IPS-18c (cell line): ENCODE results near the gene PTX3.

Source experiments
- H3K4me3 ChIP-seq: 2 replicates; pipeline ENCODE4 v1.7.0; 2013; ENCODE audit warnings: low read depth, mild to moderate bottlenecking, low read length, moderate library complexity; ENCODE audit not compliant: insufficient read depth
- H3K9me3 ChIP-seq: one replicate; pipeline ENCODE4 v1.6.1; 2013; ENCODE audit warnings: mild to moderate bottlenecking, low read length, moderate library complexity; ENCODE audit not compliant: control insufficient read depth, insufficient read depth

PTX3 gene

DNA sequence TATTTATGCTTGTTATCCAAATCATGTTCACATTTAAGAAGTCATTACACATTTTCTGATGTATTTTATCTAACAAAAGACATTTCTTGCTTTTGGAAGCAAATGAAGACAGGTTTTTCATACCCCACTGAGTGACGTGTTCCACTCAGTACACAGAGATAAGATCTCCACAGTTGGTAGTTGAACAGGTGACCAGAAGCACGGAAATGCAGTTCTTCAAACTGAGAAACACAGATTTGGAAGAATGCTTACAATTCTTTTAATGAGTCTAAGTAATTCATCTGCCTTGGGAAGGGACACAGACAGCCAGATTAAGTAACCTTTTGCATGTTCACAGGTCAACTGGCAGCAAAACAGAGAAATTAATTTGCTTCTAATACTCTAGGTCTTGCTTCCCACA lies 23.1 kb downstream of the PTX3 start:
- Histone ChIP-seq H3K9me3 (no peaks in the 10 kb centered on the region), H3K4me3 (no peak overlapping the region)

DNA sequence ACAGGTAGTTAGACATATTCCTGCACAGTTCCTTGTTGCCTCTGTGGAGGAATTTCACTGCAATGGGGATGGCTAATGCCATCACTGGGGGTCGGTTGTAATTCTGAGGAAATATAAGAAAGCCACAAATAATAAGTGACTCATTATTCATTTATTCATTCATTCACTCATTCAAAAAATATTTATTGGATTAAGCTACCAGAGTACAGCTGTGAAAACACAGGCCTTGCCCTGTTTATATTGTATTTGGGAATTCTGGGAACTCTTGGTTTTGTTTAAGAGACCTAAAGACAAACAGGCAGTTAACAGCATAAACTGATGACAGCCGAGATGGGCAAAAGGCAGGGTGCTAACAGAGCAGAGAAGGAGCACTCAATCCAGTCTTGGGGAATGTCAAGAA lies 23.6 kb downstream of the PTX3 start:
- H3K9me3 ChIP-seq = no peaks in the 10 kb centered on the region
- H3K4me3 ChIP-seq = no peak overlapping the region

DNA sequence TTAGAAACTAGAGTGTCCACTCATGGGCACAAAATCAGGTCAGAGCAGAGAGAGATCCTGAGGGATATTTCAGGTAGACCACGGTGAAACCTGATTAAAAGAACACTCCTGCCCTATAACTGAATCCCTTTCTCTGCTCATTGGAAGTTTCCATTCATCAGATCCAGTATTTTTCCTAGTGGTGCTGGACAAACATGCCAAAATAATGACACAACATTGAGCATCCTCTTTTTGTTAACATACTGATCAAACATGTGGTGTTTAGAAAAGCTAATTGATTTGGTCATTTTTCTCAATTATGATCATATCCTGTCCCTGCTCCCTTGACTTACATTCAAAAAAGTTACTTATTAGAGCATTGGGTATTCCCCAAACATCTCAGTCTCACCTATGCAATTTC lies 27.2 kb downstream of the PTX3 start:
- Histone ChIP-seq H3K4me3 (no peak overlapping the region), H3K9me3 (no peaks in the 10 kb centered on the region)

DNA sequence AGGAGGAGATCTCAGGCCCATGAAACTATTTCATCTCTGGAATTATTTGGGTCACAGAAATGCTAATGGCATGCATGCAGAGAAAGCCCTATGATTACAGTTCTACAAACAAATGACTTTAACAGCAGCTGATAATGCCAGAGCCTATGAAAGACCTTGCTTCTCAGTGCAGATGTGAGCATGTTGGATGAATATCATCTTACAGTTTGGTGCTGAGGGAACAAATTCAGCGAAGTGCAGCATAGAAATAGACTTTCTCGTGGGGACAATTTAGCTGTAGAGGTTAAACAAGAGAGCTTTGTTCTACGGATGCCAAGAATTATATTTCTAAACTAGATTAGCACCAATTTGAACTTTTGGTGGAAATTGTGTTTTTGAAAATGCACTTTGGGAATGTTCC lies 27.7 kb downstream of the PTX3 start:
- Histone ChIP-seq H3K4me3 (no peak overlapping the region), H3K9me3 (no peaks in the 10 kb centered on the region)

DNA sequence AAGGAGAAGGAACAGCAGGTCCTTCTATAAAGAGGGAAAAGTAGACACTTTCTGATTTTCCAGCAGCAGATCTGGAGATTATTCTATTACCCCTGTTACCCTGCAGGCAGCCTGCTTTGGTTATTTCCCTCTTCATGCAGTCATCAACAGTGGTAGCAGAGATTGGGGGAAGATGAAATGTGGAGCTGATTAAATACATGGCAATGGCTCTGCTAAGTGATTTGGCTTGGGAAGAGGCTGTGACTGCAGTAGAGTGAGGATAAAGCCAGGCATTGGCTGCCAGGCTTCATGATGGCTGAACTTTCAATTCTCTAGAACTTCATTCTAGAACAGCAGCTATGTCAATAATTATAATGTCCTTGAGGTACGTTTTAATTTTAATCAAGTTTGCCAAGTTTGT lies 29.1 kb downstream of the PTX3 start:
- H3K9me3 ChIP-seq = no peaks in the 10 kb centered on the region
- H3K4me3 ChIP-seq = no peak overlapping the region

DNA sequence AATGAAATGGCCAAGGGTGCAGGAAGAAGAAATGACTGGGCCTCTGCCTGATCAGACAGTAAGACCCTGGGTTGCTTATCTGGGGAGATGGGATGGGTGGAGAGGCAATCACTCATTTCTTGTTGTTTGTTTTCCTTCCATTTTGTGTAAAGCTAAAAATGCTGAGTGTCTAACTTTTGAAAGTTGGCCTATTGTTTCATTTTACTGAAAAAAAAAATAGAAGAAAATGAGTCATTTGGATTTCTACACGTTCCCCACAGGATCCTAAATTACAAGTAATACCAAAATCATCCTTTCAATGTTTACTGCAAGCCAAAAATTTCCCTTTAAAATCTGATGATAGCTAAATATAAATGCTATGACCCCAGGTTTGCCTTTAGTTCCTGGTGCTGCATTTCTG lies 30.6 kb downstream of the PTX3 start:
- Histone ChIP-seq H3K9me3 (no peaks in the 10 kb centered on the region), H3K4me3 (no peak overlapping the region)

DNA sequence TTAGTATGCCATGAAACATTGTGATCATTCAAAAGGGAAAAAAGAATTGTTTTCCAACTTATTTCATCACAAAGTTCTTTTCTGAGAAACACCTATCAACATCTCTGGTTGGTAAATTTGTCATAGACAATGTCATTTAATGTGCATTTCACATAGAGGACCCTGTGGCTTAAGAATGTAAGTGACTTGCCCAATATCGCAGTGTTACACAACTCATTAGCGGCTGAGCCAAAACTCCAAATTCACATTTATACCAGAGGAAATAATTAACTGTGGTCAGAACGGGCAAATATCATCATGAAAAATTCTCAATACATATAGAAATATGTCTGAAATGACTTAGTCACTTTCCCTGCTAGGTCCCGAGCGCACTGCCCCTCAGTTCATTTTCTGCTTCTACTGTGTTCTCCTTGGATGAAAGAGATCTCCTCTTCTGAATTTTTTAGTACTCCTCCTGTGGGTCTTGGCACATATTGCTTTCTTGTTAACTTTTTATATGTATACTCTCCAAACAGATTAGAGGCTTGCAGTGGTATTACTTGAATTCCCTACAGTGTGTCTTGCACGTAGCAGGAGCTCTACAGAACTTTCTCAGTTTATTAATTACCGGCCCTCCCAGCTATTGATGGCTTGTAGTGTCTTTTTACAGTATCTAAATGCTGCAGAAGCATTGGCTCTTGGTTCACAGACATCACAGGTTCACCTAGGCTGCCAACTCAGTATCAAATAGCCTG lies 33.1 kb downstream of the PTX3 start:
- Histone ChIP-seq H3K9me3 (no peaks in the 10 kb centered on the region), H3K4me3 (no peak overlapping the region)

DNA sequence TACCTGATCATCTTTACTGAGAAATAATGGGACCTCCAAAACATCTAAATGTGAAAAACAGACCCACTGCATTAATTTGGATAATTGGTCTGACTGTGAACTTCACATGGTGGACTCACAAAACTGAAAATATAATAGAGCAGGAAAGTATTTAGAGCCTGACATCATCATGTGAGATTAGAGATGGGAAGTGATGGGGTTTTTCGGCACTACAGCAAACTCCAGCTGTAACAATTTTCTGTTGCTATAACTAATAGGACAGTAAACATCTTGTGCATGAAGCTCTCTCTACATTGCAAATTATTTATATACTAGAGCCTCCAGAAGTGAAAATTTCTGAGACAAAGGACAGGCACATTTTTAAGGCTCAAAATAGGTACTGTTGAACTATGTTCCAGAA lies 34.4 kb downstream of the PTX3 start:
- Histone ChIP-seq H3K9me3 (no peaks in the 10 kb centered on the region), H3K4me3 (no peak overlapping the region)

DNA sequence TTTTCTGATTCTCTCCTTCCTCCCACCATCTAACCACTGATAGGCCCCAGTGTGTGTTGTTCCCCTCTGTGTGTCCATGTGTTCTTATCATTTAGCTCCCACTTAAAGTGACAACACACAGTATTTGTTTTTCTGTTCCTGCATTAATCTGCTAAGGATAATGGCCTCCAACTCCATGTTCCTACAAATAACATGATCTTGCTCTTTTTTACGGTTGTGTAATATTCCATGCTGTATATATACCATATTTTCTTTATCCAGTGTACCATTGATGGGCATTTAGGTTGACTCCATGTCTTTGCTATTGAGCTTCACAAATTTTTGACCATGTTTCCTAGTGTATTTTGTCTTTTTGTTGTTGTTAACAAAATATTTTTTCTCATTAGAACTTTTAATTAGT lies 36.0 kb downstream of the PTX3 start:
- no peaks in the 10 kb centered on the region for H3K9me3 ChIP-seq
- H3K4me3 ChIP-seq = no peak overlapping the region

DNA sequence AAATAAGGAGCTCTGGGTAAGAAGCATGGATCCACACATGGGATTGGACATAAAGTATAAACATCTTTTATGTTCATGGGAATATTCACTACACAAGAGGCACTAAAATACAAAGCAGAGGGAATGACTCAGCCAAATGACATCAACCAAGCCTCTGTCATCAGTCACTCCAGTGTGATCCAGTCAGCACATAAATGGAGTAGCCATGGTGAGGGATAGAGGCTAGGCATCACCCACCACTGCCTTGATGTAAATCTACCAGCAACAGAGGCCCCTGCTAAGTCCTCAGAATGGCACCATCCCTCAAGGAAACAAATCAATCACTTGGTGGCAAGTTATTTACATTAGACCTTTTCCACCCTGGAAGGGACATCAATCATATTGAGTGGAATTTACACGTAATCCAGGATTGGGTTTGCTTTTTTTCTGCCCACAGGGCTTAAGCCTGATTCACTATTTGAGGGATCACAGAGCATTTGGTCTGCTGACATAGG lies 39.3 kb downstream of the PTX3 start:
- Histone ChIP-seq H3K9me3 (no peaks in the 10 kb centered on the region), H3K4me3 (no peak overlapping the region)

DNA sequence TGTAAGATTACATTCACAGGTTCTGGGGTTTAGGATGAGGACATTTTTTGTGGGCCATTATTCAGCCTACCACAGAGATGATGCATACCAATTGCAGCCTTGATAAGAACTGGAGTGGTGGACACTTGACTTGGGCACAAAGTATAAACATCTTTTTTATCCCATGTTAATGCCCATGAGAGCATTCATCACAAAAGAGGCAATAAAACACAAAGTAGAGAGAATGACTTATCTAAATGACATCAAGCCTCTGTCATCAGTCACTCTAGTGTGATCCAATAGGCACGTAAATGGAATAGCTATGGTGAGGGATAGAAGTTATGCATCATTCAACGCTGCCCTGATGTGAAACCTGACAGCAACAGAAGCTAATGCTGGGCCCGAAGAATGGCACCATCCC lies 40.8 kb downstream of the PTX3 start:
- Histone ChIP-seq H3K9me3 (no peaks in the 10 kb centered on the region), H3K4me3 (no peak overlapping the region)

DNA sequence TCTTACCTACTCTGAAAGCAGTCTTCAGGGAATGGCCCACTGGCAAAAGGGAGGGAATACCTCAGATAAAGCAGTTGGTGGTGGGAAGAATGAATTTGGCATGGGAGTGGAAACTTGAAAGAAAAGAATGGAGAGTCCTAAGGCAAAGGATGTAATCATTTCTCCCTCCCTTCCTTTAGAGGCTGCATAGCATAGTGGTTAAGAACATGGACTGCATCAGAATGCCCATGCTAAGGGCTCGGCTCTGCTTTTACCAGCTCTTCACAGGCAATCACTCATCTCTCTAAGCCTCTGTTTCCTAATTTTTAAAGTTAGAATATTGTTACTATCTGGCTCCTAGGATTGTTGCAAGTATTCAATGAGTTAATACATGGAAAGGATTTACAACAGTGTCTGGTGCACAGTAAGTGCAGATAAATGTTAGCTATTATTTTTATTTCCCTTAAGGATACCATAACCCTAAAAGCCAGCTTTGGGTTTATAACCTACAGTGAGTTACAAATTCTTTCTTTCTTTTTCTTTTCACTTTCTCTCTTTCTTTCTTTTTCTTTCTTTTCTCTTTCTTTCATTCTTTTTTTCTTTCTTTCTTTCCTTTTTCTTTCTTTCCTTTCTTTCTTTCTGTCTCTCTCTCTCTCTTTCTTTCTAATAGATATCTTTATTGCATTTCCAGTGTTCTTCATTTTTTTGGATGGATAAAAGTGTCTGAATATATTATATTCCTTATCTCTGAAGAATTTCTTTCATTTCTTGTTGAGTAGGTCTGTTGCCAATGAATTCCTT lies 43.0 kb downstream of the PTX3 start:
- no peaks in the 10 kb centered on the region for H3K9me3 ChIP-seq

DNA sequence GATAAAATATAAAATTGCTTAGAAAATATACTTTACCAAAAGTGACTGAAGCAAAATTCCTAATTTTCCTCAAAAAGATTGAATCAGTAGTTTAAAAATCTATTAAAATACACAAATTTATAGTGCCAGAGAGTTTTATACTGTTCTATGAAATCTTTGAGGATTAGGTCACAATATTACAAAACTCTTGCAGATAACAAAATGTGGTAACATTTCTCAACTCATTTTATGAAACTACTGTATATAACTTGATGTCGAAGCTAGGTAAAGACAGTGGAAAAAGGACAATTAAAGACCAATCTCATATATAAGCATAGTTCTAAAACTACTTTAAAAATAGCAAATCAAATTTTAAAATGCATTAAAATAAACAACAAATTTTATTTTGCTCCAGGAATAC lies 50.7 kb downstream of the PTX3 start:
- Histone ChIP-seq H3K9me3 (no peaks in the 10 kb centered on the region), H3K4me3 (no peak overlapping the region)

More for the DNA sequence above, 43.0 kb downstream of the PTX3 start:
- H3K4me3 ChIP-seq = no peak overlapping the region

DNA sequence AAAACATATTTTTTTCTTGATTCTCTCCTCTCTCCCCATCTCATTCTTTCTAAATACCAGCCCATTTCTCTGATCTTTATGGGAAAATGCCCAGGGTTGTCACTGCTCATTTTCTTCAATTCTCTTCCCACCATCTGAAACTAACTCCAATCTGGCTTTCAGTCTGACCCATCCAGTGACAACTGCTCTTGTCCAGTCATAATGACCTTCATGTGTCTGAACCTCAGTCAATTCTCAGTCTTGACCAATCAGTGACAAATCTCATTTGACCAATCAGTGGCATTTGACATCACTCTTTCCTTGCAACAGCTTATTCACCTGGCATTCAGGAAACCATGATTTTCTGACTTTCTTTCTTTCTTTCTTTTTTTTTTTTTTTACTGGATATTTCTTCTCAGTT lies 51.5 kb downstream of the PTX3 start:
- no peak overlapping the region for H3K4me3 ChIP-seq
- no peaks in the 10 kb centered on the region for H3K9me3 ChIP-seq

DNA sequence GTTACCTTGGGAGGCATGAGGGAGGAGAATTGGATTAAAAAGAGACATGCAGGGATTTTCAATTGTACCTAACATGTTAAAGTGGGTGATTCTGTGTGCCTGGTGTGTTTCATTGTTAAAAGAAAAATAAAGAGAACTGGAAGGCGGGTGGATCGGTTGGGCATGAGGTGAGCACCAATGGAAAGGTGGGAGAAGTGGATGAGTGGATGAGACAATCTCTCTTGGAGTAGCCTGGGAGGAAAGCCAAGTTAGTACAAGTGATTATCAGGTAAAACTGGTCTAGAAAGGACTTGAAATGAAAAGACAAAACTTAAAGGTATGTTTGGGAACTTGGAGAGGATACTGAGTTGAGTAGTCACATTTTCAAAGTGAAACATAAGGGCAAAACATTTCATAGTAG lies 54.5 kb downstream of the PTX3 start:
- no peaks in the 10 kb centered on the region for H3K9me3 ChIP-seq
- H3K4me3 ChIP-seq = no peak overlapping the region
